ACC112 (cell line): ENCODE measurements around the gene PPP1R26.

Experiments
- H2AFZ ChIP-seq: fragments of 200-600 bp; sonication (generic); one replicate; pipeline ENCODE4 v1.6.0; 2017; ENCODE audit warnings: antibody characterized with exemption, low read length; ENCODE audit not compliant: unreplicated experiment
- H3K27ac ChIP-seq: fragments of 200-600 bp; sonication (generic); 2 replicates; pipeline ENCODE4 v1.5.1; 2014; ENCODE audit warnings: low read depth, mild to moderate bottlenecking, antibody characterized with exemption, low read length, moderate library complexity
- H3K27me3 ChIP-seq: fragments of 200-600 bp; sonication (generic); 2 replicates; pipeline ENCODE4 v1.6.1; 2014; ENCODE audit warnings: mild to moderate bottlenecking, antibody characterized with exemption, low read length, moderate library complexity, mixed read lengths; ENCODE audit not compliant: insufficient read depth
- H3K36me3 ChIP-seq: fragments of 200-600 bp; sonication (generic); 2 replicates; pipeline ENCODE4 v1.6.1; 2016; ENCODE audit warnings: mild to moderate bottlenecking, antibody characterized with exemption, low read length, moderate library complexity, mixed read lengths; ENCODE audit not compliant: insufficient read depth
- H3K4me1 ChIP-seq: fragments of 200-600 bp; sonication (generic); one replicate; pipeline ENCODE4 v1.6.1; 2016; ENCODE audit warnings: low read length, mixed read lengths; ENCODE audit not compliant: insufficient read depth, unreplicated experiment, control insufficient read depth
- H3K4me3 ChIP-seq: fragments of 200-600 bp; sonication (generic); 2 replicates; pipeline ENCODE4 v1.5.1; 2014; ENCODE audit warnings: mild to moderate bottlenecking, low read depth, low read length
- H3K79me2 ChIP-seq: fragments of 200-600 bp; sonication (generic); one replicate; pipeline ENCODE4 v1.6.0; 2016; ENCODE audit warnings: low read length; ENCODE audit not compliant: control insufficient read depth, unreplicated experiment, insufficient read depth

PPP1R26 gene

GRCh38 chr9:135519179-135519971 is 39.8 kb downstream of the PPP1R26 start:
- Histone ChIP-seq H3K4me1 (no peaks in the 10 kb centered on the region), H3K27me3 (peaks cover 13% of the 10 kb centered on the region; the same call in 1 of the 2 replicates), H3K36me3 (no peaks in the 10 kb centered on the region), H3K27ac (no peak overlapping the region), H3K4me3 (no peak overlapping the region), H3K79me2 (no peaks in the 10 kb centered on the region), H2AFZ (no peak overlapping the region)

GRCh38 chr9:135520916-135521607 is 41.5 kb downstream of the PPP1R26 start, which contains the start of gene LCN1:
TSS of gene LCN1 (plus strand) at chr9:135521440. CDS start at chr9:135521498, 58 bp downstream.
- Histone ChIP-seq H3K79me2 (no peaks in the 10 kb centered on the region), H3K4me3 (no peak within 1 kb of the TSS), H3K36me3 (no peaks in the 10 kb centered on the region), H2AFZ (no peak within 1 kb of the TSS), H3K4me1 (no peaks in the 10 kb centered on the region), H3K27ac (no peak within 1 kb of the TSS), H3K27me3 (peaks cover 13% of the 10 kb centered on the region; the same call in 1 of the 2 replicates)

- H3K27ac ChIP-seq = no peak overlapping the region
- H3K27me3 ChIP-seq = peaks cover 13% of the 10 kb centered on the region; the same call in 1 of the 2 replicates
- no peaks in the 10 kb centered on the region for H3K36me3 ChIP-seq
- no peak overlapping the region for H2AFZ ChIP-seq
- H3K79me2 ChIP-seq = no peaks in the 10 kb centered on the region
- no peak overlapping the region for H3K4me3 ChIP-seq
- H3K4me1 ChIP-seq = no peaks in the 10 kb centered on the region
These were observed 42.1 kb downstream of the PPP1R26 start for GRCh38 chr9:135521608-135522095.

- peaks cover 11% of the 10 kb centered on the region; the same call in 1 of the 2 replicates for H3K27me3 ChIP-seq
- no peak overlapping the region for H3K27ac ChIP-seq
- no peaks in the 10 kb centered on the region for H3K4me1 ChIP-seq
These were observed 42.7 kb downstream of the PPP1R26 start for GRCh38 chr9:135522137-135522877.

GRCh38 chr9:135522931-135523330 is 43.3 kb downstream of the PPP1R26 start:
- Histone ChIP-seq H3K27ac (no peak overlapping the region), H3K79me2 (no peaks in the 10 kb centered on the region), H3K36me3 (no peaks in the 10 kb centered on the region), H2AFZ (no peak overlapping the region), H3K27me3 (peaks cover 6% of the 10 kb centered on the region; the same call in 1 of the 2 replicates), H3K4me1 (no peaks in the 10 kb centered on the region), H3K4me3 (no peak overlapping the region)

More at GRCh38 chr9:135522137-135522877, 42.7 kb downstream of the PPP1R26 start:
- H3K4me3 ChIP-seq = no peak overlapping the region
- no peaks in the 10 kb centered on the region for H3K79me2 ChIP-seq
- no peak overlapping the region for H2AFZ ChIP-seq
- no peaks in the 10 kb centered on the region for H3K36me3 ChIP-seq

- no peak overlapping the region for H3K27ac ChIP-seq
- peaks cover 6% of the 10 kb centered on the region; the same call in 1 of the 2 replicates for H3K27me3 ChIP-seq
- H3K79me2 ChIP-seq = no peaks in the 10 kb centered on the region
- H2AFZ ChIP-seq = no peak overlapping the region
- H3K36me3 ChIP-seq = no peaks in the 10 kb centered on the region
- H3K4me1 ChIP-seq = no peaks in the 10 kb centered on the region
- no peak overlapping the region for H3K4me3 ChIP-seq
These were observed 44.0 kb downstream of the PPP1R26 start for GRCh38 chr9:135523521-135524129.

GRCh38 chr9:135524130-135524861 is 44.7 kb downstream of the PPP1R26 start:
- Histone ChIP-seq H3K4me1 (no peaks in the 10 kb centered on the region), H3K27ac (no peak overlapping the region), H3K27me3 (peaks cover 6% of the 10 kb centered on the region), H2AFZ (no peak overlapping the region), H3K4me3 (no peak overlapping the region), H3K36me3 (no peaks in the 10 kb centered on the region), H3K79me2 (no peaks in the 10 kb centered on the region)

GRCh38 chr9:135525241-135526088 is 45.9 kb downstream of the PPP1R26 start:
- peaks cover 9% of the 10 kb centered on the region for H3K27me3 ChIP-seq
- H3K4me3 ChIP-seq = no peak overlapping the region
- no peaks in the 10 kb centered on the region for H3K36me3 ChIP-seq
- no peak overlapping the region for H2AFZ ChIP-seq
- no peak overlapping the region for H3K27ac ChIP-seq
- no peaks in the 10 kb centered on the region for H3K79me2 ChIP-seq
- no peaks in the 10 kb centered on the region for H3K4me1 ChIP-seq

GRCh38 chr9:135526089-135526729 is 46.6 kb downstream of the PPP1R26 start:
- Histone ChIP-seq H3K79me2 (no peaks in the 10 kb centered on the region), H3K4me3 (no peak overlapping the region), H3K27ac (no peak overlapping the region), H2AFZ (no peak overlapping the region), H3K27me3 (peaks cover 17% of the 10 kb centered on the region), H3K4me1 (no peaks in the 10 kb centered on the region), H3K36me3 (no peaks in the 10 kb centered on the region)
